DND-41 (cell line): Measurements from ENCODE around the gene GCLC.
A peak's percentile ranks its signal among the peaks of the same experiment; 100 is the strongest.
"Not testable (repeated sequence)": the region's sequence is repeated elsewhere in the genome, so short reads cannot be mapped to it uniquely, and the experiment has no call there.

Experiments used
- ATAC-seq: fragments of 200-7000 bp; cut with Tn5 transposase; 3 replicates; pipeline ENCODE4 v1.9.1; 2021; ENCODE audit warnings: low read depth; ENCODE audit not compliant: insufficient read depth
- DNase-seq: peaks from one replicate; pipeline ENCODE4 v3.0.0-alpha.2; 2020
- H2AFZ ChIP-seq: 2 replicates; pipeline ENCODE4 v1.6.0; 2012; ENCODE audit warnings: low read depth, low read length
- H3K27ac ChIP-seq: 2 replicates; pipeline ENCODE4 v1.5.1; 2012; ENCODE audit warnings: low read length, inconsistent platforms
- H3K27me3 ChIP-seq: fragments of 200-600 bp; sonication (generic); 2 replicates; pipeline ENCODE4 v1.6.0; 2012; ENCODE audit warnings: low read length, mild to moderate bottlenecking, inconsistent platforms; ENCODE audit not compliant: insufficient read depth, poor library complexity
- H3K36me3 ChIP-seq: 2 replicates; pipeline ENCODE4 v1.5.1; 2012; ENCODE audit warnings: low read length, inconsistent platforms; ENCODE audit not compliant: insufficient read depth
- H3K4me1 ChIP-seq: 2 replicates; pipeline ENCODE4 v1.5.1; 2012; ENCODE audit warnings: mild to moderate bottlenecking, low read length; ENCODE audit not compliant: insufficient read depth
- H3K4me2 ChIP-seq: 2 replicates; pipeline ENCODE4 v1.6.0; 2012; ENCODE audit warnings: mild to moderate bottlenecking, moderate library complexity, low read length, inconsistent platforms; ENCODE audit not compliant: insufficient read depth
- H3K4me3 ChIP-seq, 2 experiments: fragments of 200-600 bp in 1 of 2; shearing (Covaris generic) in 1 of 2; 2 replicates each; pipeline ENCODE4 v1.5.1; 2012 to 2016; ENCODE audit warnings: inconsistent platforms in 2 of 2, low read length in 2 of 2, mild to moderate bottlenecking in 2 of 2, low read depth in 1 of 2, moderate library complexity in 1 of 2
- H3K79me2 ChIP-seq: 2 replicates; pipeline ENCODE4 v1.6.0; 2012; ENCODE audit warnings: low read length, inconsistent platforms; ENCODE audit not compliant: insufficient read depth
- H3K9ac ChIP-seq: 2 replicates; pipeline ENCODE4 v1.6.0; 2012; ENCODE audit warnings: low read depth, mild to moderate bottlenecking, inconsistent platforms, low read length, moderate library complexity
- H3K9me3 ChIP-seq: 2 replicates; pipeline ENCODE4 v1.5.1; 2012; ENCODE audit warnings: low read length, moderate library complexity, mild to moderate bottlenecking, inconsistent platforms; ENCODE audit not compliant: insufficient read depth, severe bottlenecking
- H4K20me1 ChIP-seq: 2 replicates; pipeline ENCODE4 v1.6.0; 2012; ENCODE audit warnings: low read length; ENCODE audit not compliant: insufficient read depth
- CTCF ChIP-seq: IDR thresholded peaks from 2 replicates; pipeline ENCODE4 v1.5.1; 2012; ENCODE audit warnings: borderline replicate concordance, low read length, moderate library complexity, mild to moderate bottlenecking; ENCODE audit not compliant: poor library complexity, severe bottlenecking; ENCODE audit errors: extremely low read depth
- EZH2 ChIP-seq: IDR thresholded peaks from 3 replicates; pipeline ENCODE4 v1.6.1; 2012; ENCODE audit warnings: borderline replicate concordance, low read depth, mild to moderate bottlenecking, moderate library complexity, low read length, inconsistent platforms; ENCODE audit not compliant: severe bottlenecking

Gene GCLC

GRCh38 chr6:53481323-53481722 is 63.6 kb downstream of the GCLC start:
- DNase-seq (no peak), ATAC-seq (peak; percentile 39; the same call in 2 of the 3 replicates)
- TF ChIP-seq CTCF (no peak), EZH2 (no peak)
- Histone ChIP-seq H3K9me3 (no peaks in the 10 kb centered on the region), H3K4me2 (no peak overlapping the region), H4K20me1 (no peaks in the 10 kb centered on the region), H3K27ac (peak overlapping the region; percentile 32; the same call in 1 of the 2 replicates), H3K4me3 (no peak overlapping the region), H3K79me2 (no peaks in the 10 kb centered on the region), H2AFZ (no peak overlapping the region), H3K4me1 (peaks cover 37% of the 10 kb centered on the region), H3K27me3 (no peaks in the 10 kb centered on the region), H3K9ac (no peak overlapping the region), H3K36me3 (no peaks in the 10 kb centered on the region)

- H3K4me2 ChIP-seq, H3K9ac ChIP-seq, H4K20me1 ChIP-seq, ATAC-seq, DNase-seq, H3K4me3 ChIP-seq, H3K9me3 ChIP-seq, H3K27me3 ChIP-seq, H3K27ac ChIP-seq, H3K36me3 ChIP-seq, H2AFZ ChIP-seq, H3K79me2 ChIP-seq: not testable (repeated sequence)
- H3K4me1 ChIP-seq, result peaks cover 37% of the 10 kb centered on the region
Measured at GRCh38 chr6:53480774-53481173, 64.1 kb downstream of the GCLC start.

- H4K20me1 ChIP-seq, result no peaks in the 10 kb centered on the region
- no peak overlapping the region for H3K9ac ChIP-seq
- ATAC-seq (no peak), DNase-seq (no peak)
- H3K4me3 ChIP-seq, result no peak overlapping the region
- no peak overlapping the region for H2AFZ ChIP-seq
- H3K27me3 ChIP-seq, result no peaks in the 10 kb centered on the region
- H3K36me3 ChIP-seq, result no peaks in the 10 kb centered on the region
- H3K4me2 ChIP-seq, result no peak overlapping the region
- no peaks in the 10 kb centered on the region for H3K79me2 ChIP-seq
- TF ChIP-seq CTCF (no peak), EZH2 (no peak)
- peaks cover 35% of the 10 kb centered on the region for H3K4me1 ChIP-seq
- H3K9me3 ChIP-seq, result no peaks in the 10 kb centered on the region
- H3K27ac ChIP-seq, result no peak overlapping the region
Measured at GRCh38 chr6:53479871-53480270, 65.0 kb downstream of the GCLC start.

GRCh38 chr6:53476964-53477363 is 67.9 kb downstream of the GCLC start:
- Histone ChIP-seq H3K9me3 (no peaks in the 10 kb centered on the region), H3K4me1 (peaks cover 8% of the 10 kb centered on the region), H3K27ac (no peak overlapping the region), H3K9ac (no peak overlapping the region), H3K36me3 (no peaks in the 10 kb centered on the region), H4K20me1 (no peaks in the 10 kb centered on the region), H3K4me3 (no peak overlapping the region), H2AFZ (no peak overlapping the region), H3K4me2 (no peak overlapping the region), H3K27me3 (no peaks in the 10 kb centered on the region), H3K79me2 (no peaks in the 10 kb centered on the region)
- no peak for DNase-seq
- no peak for ATAC-seq
- no peak for TF ChIP-seq CTCF
- TF ChIP-seq EZH2, result no peak
